GM19452 (cell line): Measurements from ENCODE around the gene IGF2BP1.
"Not testable (repeated sequence)": the region's sequence is repeated elsewhere in the genome, so short reads cannot be mapped to it uniquely, and the experiment has no call there.

Experiments used
- ATAC-seq: cut with Tn5 transposase; IDR thresholded peaks from one replicate; pipeline ENCODE4 v1.9.1; 2021; ENCODE audit not compliant: unreplicated experiment

Gene IGF2BP1

DNA sequence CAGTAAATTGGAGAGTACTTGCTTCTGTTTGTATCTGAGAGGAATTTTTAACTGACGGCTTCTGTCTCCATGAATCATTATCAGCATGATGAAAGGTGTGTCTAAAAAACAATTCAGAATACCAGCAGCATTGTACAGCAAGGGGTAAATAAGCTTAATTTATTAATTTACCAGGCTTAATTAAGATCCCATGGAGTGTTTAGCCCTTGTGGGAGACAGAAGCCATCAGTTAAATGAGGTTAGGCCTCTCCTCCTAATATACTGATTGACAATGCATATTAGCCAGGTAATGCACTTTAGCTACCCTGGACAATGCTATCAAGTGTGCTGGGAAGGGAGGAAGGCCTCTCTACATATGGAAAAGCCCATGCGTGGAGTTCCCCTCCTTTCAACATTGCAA lies 53.4 kb downstream of the IGF2BP1 start:
- ATAC-seq, result no peak

DNA sequence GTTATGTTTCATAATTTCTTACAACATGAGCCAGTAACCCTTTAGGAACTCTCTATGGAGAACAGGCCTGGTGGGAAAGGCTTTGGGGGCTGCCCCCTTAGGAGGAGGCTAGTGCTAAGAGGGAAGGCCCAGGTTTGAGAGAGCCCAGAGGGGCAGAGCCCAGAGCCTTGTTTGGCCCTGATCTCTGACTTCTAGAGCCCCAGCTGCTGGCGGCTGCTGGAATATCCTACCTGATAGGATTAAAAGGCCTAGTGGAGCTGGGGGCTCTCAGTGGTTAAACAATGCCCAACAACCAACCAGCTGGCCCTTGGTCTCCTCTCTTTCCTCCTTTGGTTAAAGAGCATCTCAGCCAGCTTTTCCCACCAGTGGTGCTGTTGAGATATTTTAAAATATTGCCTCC lies 54.1 kb downstream of the IGF2BP1 start:
- no peak for ATAC-seq

DNA sequence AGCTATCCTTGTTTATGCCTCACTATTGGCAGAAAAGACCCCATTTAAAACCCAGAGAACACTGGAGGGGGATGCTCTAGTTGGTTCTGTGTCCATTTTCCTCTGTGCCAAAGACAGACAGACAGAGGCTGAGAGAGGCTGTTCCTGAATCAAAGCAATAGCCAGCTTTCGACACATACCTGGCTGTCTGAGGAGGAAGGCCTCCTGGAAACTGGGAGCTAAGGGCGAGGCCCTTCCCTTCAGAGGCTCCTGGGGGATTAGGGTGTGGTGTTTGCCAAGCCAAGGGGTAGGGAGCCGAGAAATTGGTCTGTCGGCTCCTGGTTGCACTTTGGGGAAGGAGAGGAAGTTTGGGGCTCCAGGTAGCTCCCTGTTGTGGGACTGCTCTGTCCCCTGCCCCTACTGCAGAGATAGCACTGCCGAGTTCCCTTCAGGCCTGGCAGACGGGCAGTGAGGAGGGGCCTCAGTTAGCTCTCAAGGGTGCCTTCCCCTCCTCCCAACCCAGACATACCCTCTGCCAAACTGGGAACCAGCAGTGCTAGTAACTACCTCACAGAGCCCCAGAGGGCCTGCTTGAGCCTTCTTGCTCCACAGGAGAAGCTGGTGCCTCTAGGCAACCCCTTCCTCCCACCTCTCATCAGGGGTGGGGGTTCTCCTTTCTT lies 56.1 kb downstream of the IGF2BP1 start:
- ATAC-seq, result no peak

DNA sequence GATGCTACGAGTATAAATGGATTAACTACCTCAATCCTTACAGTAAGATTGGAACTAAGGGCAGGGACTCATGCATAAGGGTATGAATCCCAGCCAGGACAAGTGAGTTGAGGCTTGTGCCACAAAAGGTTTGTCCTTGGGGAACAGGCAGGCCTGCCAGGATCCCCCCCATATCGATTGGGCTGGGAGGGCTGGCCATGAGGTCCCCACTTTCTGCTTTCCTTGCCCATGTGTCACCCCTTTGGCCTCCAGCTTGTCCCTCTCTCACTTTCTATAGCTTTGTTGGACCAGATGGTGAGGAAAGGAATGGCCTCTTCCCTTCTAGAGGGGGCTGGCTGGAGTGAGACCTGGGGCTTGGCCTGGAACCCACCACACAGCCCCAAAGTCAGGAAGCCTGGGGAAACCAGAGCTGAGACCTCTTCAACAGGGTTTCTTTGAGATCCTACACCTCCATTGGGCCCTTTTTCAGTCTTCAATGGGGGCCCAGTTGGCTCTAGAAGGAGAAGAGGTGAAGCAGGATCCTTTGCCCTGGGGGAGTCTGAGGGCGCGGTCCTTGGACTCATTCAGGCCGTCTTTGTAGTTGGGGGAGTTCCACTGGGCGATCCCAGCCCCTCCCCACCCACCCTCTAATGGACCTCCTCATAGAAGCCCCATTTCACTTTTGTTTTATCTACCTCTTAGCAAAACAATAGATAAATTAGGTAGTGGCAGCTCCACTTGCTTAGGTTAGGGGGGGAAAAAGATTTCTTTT lies 57.3 kb downstream of the IGF2BP1 start:
- no peak for ATAC-seq

DNA sequence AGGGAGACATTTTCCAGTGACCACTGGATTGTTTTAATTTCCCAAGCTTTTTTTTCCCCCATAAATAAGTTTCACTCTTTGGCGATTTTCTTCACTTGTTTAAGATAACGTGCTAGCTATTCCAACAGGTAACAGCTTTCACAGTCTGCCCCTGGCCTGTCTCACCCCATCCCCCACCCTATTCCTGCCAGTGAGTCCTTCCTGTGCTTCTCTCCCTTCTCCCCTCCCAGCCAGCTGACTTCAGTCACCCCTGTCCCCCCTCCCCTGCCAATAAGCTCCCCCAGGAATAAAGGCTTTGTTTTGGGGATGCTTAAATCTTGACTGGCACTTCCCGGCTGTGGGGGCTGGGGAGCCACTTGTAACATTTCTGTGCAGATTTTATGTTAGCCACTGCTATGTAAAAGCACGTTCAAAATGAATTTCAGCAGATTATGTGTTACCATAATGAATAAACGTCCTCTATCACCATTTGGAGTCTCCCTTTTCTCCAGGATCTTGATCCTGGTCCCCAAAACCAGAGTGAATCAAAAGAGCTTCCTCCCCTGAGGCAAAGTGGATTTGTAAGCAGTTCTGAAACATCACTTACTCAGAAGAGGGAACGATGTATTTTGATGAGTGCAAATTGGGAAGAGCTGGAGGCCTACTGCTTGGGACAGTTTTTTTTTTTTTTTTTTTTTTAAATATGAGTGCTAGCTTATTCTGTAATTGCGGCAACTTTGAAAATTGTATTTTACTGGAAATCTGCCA lies 58.2 kb downstream of the IGF2BP1 start:
- no peak for ATAC-seq

DNA sequence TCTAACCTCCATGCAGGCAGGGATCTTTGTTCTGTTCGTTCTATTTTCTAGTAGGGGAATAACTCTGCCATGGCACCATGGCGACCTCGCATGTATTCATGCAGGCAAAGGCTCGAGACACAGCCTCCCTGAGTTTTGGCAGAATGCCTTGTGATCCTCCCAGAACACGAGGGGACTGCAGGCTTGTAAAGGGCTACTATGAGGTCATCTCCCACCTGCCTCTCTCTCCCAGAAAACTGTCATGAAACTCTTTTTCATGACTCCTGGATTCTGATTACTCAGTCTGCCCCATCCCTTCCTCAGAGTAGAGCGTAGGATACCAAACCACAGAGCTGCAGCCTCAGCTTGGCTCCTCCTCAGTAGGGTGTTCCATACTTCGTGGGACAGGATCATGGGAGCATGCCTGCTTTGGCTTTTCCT lies 64.3 kb downstream of the IGF2BP1 start:
- ATAC-seq, result no peak

DNA sequence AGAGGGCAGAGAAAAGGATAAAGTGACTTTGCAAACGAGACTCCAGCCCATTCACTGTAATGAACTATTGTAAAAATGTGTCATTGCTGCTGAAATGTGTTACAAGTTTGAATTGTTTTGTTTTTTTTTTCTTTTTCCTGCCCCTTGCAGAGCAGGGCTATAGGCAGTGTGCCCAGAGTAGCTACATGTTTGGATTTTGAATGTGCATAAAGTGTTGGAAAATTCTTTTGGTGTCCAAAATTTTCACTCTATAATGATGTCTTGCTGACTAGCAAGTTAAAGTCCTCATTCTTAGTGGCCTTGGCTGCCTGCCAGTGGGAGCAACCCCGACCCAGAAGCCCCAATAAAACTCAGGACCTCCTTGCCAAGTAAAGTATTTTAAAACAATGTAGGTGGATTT lies 66.5 kb downstream of the IGF2BP1 start:
- ATAC-seq, result no peak

DNA sequence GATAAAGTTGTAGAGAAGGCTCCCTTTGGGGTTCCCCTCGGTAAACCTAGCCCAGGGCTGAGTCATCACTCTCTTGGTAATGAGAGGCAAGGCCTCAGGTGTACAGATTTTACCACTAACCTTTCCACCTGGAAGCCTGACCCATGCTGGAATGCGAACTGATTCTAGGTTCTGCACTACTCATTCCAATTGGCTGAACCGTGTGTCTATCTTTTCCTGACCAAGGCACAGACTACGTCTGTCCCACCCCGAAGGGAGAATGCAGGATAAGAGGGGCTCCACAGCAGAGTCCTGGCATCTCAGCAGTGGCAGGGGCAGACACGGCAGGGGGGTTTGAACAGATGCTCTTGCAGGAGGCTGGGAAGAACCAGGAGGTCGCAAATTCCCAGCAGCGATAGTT lies 70.0 kb downstream of the IGF2BP1 start:
- no peak for ATAC-seq

DNA sequence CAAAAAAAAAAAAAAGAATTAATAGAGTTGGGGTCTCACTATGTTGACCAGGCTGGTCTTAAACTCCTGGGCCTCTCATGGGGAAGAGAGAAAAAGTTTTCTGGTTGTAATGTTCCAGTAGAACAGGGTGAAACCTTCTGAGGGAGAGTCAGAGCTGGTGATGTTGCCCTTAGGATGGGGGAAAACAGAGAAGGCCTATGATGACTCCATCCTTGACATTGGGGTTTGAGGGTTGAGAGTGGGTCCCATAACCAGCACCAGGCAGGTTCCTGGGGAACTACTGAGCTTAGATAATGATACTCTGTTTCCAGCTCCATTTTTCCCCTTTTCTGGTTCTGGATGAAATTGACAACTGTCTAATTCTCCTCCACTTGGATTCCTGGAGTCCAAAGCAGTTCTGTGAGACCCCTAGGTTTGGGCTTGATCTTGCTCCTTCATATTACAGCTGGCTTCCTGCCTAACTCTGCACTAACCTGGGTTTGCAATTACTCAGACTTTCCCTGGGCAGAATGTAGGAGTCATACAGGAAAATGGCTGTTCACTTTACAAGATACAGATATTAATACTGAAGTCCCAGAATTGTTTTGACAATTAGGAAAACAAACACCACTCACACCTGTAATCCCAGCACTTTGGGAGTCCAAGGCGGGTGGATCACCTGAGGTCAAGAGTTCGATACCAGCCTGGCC lies 72.5 kb downstream of the IGF2BP1 start:
- no peak for ATAC-seq

DNA sequence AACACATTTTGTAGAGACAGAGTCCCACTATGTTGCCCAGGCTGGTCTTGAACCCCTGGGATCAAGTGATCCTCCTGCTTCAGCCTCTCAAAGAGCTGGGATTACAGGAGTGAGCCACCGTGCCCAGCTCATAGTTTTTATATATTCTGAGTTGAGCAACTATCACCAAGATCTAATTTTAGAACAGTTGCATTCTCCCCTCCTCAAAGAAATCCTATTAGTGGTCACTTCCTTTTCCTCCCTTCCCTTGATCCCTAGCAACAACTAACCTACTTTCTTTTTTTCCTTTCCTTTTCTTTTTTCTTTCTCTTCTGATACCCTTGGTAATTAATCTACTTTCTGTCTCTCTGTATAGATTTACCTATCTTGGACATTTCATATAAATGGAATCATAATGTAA lies 73.9 kb downstream of the IGF2BP1 start:
- no peak for ATAC-seq

DNA sequence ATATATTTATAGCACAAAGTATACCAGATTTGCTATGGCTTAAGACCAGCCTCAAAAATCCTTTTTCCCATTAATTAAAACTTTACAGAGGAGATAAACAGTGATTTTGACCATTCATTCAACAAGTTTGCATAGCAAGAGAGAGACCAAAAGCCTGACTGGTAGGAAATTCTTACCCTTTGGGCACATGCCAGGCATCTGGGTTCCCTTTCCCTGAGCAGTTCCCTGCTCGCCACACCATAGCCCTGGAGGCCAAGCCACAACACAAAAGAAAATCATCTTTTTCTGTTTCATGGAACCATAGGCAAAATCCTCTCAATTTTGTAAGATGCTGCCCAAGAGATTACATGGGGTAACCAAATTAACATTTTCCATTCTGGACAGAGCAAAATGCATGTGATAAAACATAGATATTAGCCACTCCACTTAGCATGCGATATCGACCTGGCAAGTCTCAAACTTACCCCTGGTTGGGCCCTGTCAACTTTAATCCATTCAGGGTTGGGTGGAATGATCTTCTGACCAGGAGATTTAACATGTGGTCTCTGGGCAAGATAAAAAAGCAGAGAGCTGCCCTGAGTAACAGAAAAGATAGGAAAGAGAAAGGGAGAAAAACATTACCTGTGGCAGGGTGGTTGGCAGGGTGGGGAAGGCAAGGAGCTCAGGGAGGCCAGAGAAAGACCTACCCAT lies 77.8 kb downstream of the IGF2BP1 start:
- ATAC-seq, result no peak

DNA sequence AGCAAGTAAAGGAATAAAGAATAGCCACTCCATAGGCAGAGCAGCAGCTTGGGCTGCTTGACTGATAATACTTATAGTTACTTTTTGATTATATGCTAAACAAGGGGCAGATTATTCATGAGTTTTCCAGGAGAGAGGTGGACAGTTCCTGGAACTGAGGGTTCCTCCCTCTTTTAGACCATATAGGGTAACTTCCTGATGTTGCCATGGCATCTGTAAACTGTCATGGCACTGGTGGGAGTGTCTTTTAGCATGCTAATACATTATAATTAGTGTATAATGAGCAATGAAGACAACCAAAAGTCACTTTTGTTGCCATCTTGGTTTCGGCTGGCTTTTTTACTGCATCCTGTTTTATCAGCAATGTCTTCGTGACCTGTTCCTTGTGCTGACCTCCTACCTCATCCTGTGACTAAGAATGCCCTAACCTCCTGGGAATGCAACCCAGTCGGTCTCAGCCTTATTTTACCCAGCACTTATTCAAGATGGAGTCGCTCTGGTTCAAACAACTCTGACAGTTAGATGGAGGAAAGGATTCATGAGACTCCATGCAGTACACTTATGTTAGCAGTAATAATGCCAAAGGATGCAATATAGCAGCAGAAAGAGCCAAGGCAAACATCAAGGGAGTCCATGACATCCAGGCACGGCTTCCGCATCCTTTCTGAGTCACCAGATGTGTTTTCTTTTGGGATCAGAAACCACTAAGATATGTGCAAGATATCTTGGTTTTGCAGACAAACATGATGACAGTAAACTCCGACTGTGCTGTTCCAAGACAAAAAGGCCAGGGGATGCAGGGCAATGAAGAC lies 79.6 kb downstream of the IGF2BP1 start:
- no peak for ATAC-seq

DNA sequence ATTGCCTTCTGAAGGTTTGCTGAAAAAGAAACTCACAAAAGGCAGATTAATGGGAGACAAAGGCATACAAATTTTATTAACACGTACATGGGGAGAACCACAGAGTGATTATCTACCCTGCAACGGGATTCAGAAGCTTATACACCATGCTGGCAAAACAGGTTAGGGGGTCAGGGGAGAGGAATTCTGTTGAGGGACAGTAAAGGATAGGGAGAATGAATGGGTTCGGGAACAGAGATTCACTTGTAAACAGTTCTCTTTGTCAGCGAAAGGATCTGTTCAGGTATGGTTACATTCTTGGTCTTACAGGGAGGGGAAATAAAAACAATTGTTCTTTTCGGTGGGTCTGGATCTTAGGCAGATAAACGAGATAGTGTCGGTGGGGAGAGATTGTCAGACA lies 81.1 kb downstream of the IGF2BP1 start:
- no peak for ATAC-seq

DNA sequence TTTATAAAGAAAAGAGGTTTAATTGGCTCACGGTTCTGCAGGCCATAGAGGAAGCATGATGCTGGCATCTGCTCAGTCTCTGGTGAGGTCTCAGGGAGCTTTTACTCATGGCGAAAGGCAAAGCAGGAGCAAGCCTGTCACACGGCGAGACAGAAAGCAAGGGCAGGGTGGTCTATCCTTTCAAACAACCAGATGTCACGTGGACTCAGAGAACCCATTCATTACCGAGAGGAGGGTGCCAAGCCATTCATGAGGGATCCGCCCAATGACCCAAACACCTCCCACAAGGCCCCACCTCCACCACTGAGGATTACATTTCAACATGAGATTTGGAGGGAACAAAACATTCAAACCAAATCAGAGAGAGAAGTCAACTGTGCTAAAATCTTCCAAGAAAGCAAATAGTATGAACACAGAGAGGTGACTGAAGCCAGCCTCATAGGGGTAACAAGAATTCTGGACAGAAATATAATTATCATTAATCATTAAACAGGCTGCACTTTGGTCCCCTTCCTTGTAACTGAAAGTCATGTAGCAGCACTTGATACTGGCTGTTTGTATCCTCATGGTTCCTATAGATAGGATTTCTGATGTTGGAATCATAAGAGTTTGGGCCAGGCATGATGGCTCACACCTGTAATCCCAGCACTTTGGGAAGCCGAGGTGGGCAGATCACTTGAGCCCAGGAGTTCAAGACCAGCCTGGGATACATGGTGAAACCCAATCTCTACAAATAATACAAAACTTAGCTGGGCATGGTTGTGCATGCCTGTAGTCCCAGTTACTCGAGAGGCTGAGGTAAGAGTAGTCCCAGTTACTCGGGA lies 82.9 kb downstream of the IGF2BP1 start:
- ATAC-seq, result no peak

DNA sequence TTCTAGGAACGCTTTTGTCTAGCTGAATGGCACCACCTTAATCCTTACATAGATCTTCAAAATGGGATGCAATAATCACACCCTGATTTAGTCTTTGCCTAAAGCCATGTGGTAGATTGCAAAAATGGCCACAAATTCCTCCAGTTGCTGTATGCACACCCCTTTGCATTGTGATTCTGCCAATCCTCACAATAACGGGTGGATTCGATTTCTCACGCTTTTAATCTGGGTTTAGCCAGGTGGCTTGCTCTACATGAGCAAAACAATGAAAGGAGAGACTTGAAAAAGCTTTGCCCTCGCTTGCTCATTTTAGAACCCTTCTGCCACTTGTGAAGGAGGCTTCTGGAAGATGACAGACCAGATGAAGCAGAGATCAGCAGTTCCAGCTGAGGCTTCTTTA lies 85.0 kb downstream of the IGF2BP1 start:
- no peak for ATAC-seq

DNA sequence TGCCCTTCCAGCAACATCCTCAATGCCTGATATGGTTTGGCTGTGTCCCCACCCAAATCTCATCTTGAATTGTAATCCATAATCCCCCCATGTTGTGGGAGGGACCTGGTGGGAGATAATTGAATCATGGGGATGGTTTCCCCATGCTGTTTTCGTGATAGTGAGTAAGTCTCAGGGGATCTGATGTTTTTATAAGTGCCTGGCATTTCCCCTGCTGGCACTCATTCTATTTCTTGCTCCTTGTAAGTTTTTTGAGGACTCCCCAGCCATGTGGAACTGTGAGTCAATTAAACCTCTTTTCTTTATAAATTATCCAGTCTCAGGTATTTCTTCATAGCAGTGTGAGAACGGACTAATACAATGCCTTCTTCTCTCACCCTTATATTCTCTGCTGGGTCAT lies 87.9 kb downstream of the IGF2BP1 start:
- not testable (repeated sequence) for ATAC-seq

DNA sequence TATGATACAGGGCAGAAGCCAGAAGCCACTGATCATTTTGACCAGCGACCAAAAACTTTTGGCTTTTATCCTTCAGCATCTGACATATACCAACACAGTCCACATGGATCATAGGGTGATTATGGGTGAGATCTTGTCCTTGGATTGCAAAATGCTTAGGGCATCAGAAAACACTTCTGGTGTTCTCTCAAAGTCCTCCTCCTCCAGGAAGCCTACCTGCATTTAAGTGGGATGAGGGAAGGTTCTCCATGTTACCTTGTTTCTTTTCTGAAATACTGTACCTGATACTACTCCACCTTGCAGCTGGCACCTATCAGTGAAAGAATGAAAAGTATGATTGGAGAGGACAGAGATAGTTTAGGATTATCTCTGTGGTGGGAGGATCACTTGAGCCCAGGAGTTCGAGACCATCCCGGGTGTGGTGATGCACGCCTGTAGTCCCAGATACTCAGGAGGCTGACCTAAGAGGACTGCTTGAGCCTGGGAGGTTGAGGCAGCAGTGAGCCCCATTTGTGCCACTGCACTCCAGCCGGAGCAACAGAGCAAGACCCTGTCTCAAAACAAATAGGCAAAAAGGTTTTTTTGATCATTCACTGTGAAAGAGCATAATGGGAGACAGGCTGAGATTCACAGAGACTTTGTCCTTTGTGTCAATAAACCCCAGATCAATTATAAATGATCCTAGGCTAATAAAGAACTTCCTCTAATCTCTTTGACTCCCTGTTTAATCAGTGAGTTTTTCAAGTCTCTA lies 88.6 kb downstream of the IGF2BP1 start:
- no peak for ATAC-seq

DNA sequence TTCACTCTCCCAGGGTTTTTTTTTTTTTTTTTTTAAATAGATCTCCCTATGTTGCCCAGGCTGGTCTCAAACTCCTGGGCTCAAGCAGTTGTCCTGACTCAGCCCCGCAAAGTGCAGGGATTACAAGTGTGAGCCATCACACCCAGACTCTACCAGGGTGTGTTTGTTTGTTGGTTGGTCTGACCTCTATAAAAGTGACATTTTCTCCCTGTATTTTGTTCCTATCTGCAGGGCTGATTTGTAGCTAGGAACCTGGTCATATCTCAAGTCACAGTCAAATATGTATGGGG lies 89.1 kb downstream of the IGF2BP1 start:
- ATAC-seq, result no peak

DNA sequence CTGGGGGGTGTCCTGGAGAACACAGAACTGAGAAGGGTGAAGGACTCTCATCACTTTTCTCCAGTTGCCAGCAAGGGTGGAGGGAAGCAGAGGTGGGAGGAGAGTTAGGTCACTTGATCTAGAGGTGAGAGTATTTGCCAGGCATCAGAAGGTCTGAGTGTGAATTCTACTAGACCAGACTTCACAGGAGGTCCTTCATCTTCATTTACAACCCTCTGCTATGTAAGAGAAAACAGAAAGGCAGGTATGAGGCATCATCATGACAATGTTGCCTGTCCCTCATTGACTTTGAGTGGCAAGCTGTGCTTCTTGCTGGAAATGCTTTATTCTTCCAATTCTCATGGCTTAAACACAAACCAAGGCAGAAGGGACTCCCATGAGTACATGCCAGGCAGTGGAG lies 89.5 kb downstream of the IGF2BP1 start:
- ATAC-seq, result no peak
